ENCODE data around the gene CMIP.
A peak's percentile ranks its signal among the peaks of the same experiment; 100 is the strongest.

The CMIP gene

GRCh38 chr16:81748476-81749198, 304.0 kb downstream of the CMIP start:
- H3K9me3 Mint-ChIP-seq: no peaks in the 10 kb centered on the region
- H3K4me1 Mint-ChIP-seq (ENCODE audit: low read depth): peaks cover 21% of the 10 kb centered on the region
- DNase-seq (ENCODE audit: low spot score): no peak
- H3K27ac Mint-ChIP-seq: no peak overlapping the region
- peaks cover 6% of the 10 kb centered on the region for H3K27me3 Mint-ChIP-seq (ENCODE audit: low read depth)
- no peaks in the 10 kb centered on the region for H3K36me3 Mint-ChIP-seq (ENCODE audit: low read depth)
- H3K4me3 Mint-ChIP-seq: peak overlapping the region; percentile 47

- H3K9me3 Mint-ChIP-seq: no peaks in the 10 kb centered on the region
- H3K4me3 Mint-ChIP-seq: no peak overlapping the region
- H3K27me3 Mint-ChIP-seq (ENCODE audit: low read depth): peaks cover 3% of the 10 kb centered on the region
- H3K27ac Mint-ChIP-seq: no peak overlapping the region
- no peaks in the 10 kb centered on the region for H3K36me3 Mint-ChIP-seq (ENCODE audit: low read depth)
- no peak for DNase-seq (ENCODE audit: low spot score)
- peaks cover 12% of the 10 kb centered on the region for H3K4me1 Mint-ChIP-seq (ENCODE audit: low read depth)
These were observed 307.7 kb downstream of the CMIP start for GRCh38 chr16:81752225-81752875.

DNA sequence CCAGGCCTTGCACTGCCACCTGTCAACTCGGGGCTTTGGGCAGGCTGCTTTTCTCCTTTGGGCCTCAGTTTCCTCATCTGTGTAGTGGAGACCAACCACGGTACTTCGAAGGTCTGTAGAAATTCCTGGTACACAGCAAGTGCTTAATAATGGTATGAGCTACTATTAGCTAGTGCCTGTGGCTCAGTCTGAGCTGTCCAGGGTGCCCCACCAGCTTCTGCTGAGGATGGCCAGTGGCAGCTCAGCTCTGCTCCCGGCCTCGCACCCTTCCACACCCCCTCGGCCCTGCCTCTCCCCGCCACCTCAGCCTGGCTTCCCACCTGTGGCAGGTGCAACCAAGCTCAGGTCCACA, 308.2 kb downstream of the CMIP start:
- H3K27ac Mint-ChIP-seq: no peak overlapping the region
- peaks cover 12% of the 10 kb centered on the region for H3K4me1 Mint-ChIP-seq (ENCODE audit: low read depth)
- H3K9me3 Mint-ChIP-seq: no peaks in the 10 kb centered on the region
- DNase-seq (ENCODE audit: low spot score): no peak
- peaks cover 3% of the 10 kb centered on the region for H3K27me3 Mint-ChIP-seq (ENCODE audit: low read depth)
- H3K4me3 Mint-ChIP-seq: no peak overlapping the region
- no peaks in the 10 kb centered on the region for H3K36me3 Mint-ChIP-seq (ENCODE audit: low read depth)

- Mint-ChIP-seq H3K9me3 (no peaks in the 10 kb centered on the region), H3K27ac (no peak overlapping the region), H3K4me3 (no peak overlapping the region), H3K36me3 (ENCODE audit: low read depth) (no peaks in the 10 kb centered on the region), H3K4me1 (ENCODE audit: low read depth) (peaks cover 3% of the 10 kb centered on the region), H3K27me3 (ENCODE audit: low read depth) (no peaks in the 10 kb centered on the region)
- DNase-seq (ENCODE audit: low spot score): no peak
These were observed 310.2 kb downstream of the CMIP start for GRCh38 chr16:81754858-81755257.

GRCh38 chr16:81755915-81756614, 311.5 kb downstream of the CMIP start:
- Mint-ChIP-seq H3K4me1 (ENCODE audit: low read depth) (peaks cover 3% of the 10 kb centered on the region), H3K4me3 (no peak overlapping the region), H3K36me3 (ENCODE audit: low read depth) (no peaks in the 10 kb centered on the region), H3K27ac (no peak overlapping the region), H3K27me3 (ENCODE audit: low read depth) (no peaks in the 10 kb centered on the region), H3K9me3 (no peaks in the 10 kb centered on the region)
- DNase-seq (ENCODE audit: low spot score): no peak

GRCh38 chr16:81756615-81757356, 312.2 kb downstream of the CMIP start:
- no peak for DNase-seq (ENCODE audit: low spot score)
- H3K27me3 Mint-ChIP-seq (ENCODE audit: low read depth): no peaks in the 10 kb centered on the region
- H3K4me3 Mint-ChIP-seq: no peak overlapping the region
- peaks cover 3% of the 10 kb centered on the region for H3K4me1 Mint-ChIP-seq (ENCODE audit: low read depth)
- no peaks in the 10 kb centered on the region for H3K9me3 Mint-ChIP-seq
- H3K27ac Mint-ChIP-seq: no peak overlapping the region
- H3K36me3 Mint-ChIP-seq (ENCODE audit: low read depth): no peaks in the 10 kb centered on the region

GRCh38 chr16:81758376-81758775, 313.8 kb downstream of the CMIP start:
- Mint-ChIP-seq H3K36me3 (ENCODE audit: low read depth) (no peaks in the 10 kb centered on the region), H3K4me1 (ENCODE audit: low read depth) (no peaks in the 10 kb centered on the region), H3K27ac (no peak overlapping the region), H3K4me3 (no peak overlapping the region), H3K27me3 (ENCODE audit: low read depth) (no peaks in the 10 kb centered on the region), H3K9me3 (no peaks in the 10 kb centered on the region)
- no peak for DNase-seq (ENCODE audit: low spot score)

All from T-helper 2 cell treated with Interferon-gamma antibody and Interleukin-4, amounts not matched to agents 5 μg/mL and 100 μg/mL, for 36 hours (primary cell).